Spleen (tissue), 7 donors: Measurements from ENCODE around the gene FAM193A.

ENCODE experiments used
- CTCF ChIP-seq, 11 experiments: fragments of 200-600 bp in 7 of 11; fragments of 450-650 bp in 4 of 11; sonication (generic) in 4 of 11; IDR thresholded peaks in 8 of 11; conservative IDR thresholded peaks in 3 of 11; 1 replicate in 7 of 11; 2 replicates in 4 of 11; pipeline versions ENCODE4 v1.4.0 to v1.8.0; 2016 to 2021; ENCODE audit warnings: antibody characterized with exemption in 11 of 11, inconsistent platforms in 4 of 11, mild to moderate bottlenecking in 1 of 11
- POLR2A ChIP-seq, 3 donors: fragments of 450-650 bp; IDR thresholded peaks; one replicate each; pipeline ENCODE4 v1.5.1; 2017; ENCODE audit warnings: antibody characterized with exemption in 3 of 3, mild to moderate bottlenecking in 1 of 3
- POLR2AphosphoS5 ChIP-seq, 3 donors: sonication (generic); formaldehyde crosslinking; IDR thresholded peaks; one replicate each; pipeline ENCODE4 v1.5.1; 2017; ENCODE audit warnings: antibody characterized with exemption in 3 of 3
- donor health status: DM: no; HTN: no; CAD: no; lungs with moderate emphysema.
- donor health status: DM: no; HTN: no; CAD: no.
- donor health status: DM: no; HTN: no; CAD: no.

- TF ChIP-seq POLR2AphosphoS5 (IDR thresholded peaks at IDR 0.05), result no peak
- TF ChIP-seq CTCF (IDR thresholded peaks at IDR 0.05 in 8 of 11, conservative IDR thresholded peaks at IDR 0.05 in 3 of 11), result no peak
- TF ChIP-seq POLR2A (IDR thresholded peaks at IDR 0.05), result no peak
Observed at GRCh38 chr4:2503809-2504208, 32.6 kb upstream of the FAM193A start.
